ENCODE measurements around the gene ABHD5.

- no peak for TF ChIP-seq CTCF (IDR thresholded peaks at IDR 0.05; ENCODE audit: low read depth, low read length, poor library complexity, severe bottlenecking)
- TF ChIP-seq EZH2phosphoT487 (IDR thresholded peaks at IDR 0.05; ENCODE audit: borderline replicate concordance, low read length), result no peak
Observed at GRCh38 chr3:43727930-43728329, 37.2 kb downstream of the ABHD5 start.
